ENCODE measurements around the gene RAB31. TPM values are rescaled to one million over a fixed set of nuclear protein-coding genes. Genes with fewer than 3 reads are reported as not detected.
A peak's percentile ranks its signal among the peaks of the same experiment; 100 is the strongest.

Gene RAB31
- total RNA-seq, 1 experiment from 2014 or later: 118 TPM

DNA sequence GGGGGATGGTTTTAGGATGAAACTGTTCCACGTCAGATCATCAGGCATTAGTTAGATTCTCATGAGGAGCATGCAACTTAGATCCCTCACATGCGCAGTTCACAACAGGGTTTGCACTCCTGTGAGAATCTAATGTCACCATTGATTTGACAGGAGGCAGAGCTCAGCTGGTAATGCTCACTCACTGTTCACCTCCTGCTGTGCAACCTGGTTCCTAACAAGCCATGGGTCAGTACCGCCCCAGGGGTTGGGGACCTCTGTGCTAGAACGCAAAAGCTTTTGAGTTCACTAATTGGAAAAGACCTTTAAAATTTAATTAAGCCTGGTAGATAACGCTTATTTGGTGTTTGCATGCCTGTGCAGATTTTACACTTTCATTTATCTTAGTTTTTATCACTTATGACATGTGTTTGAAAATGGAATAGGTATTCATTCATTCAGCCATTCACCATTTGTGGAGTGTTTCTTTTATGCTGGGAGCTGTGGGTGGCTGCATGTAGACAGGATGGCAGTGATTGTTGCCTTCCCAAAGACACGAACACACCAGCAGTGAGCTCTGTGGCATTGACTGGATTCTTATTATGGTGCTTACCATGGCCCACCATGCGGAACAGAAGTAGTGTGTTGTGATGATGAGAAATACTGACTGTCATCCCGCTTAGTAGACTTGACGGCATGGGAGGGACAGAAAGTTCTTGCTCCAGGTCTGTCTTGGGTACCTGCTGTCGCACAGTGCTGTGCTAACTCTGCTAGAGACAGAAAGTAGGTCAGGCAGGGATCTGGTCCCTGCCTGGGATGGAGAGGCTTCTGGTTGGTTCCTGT is 6.4 kb downstream of the RAB31 start:
- in situ Hi-C loops (cut with HindIII; ENCODE audit: low pct_unique_long_range_greater_than_20kb, low sequenced_read_pairs): no loop called here
- no peaks in the 10 kb centered on the region for H3K36me3 ChIP-seq (ENCODE audit: control insufficient read depth, insufficient read depth, low read length)

DNA sequence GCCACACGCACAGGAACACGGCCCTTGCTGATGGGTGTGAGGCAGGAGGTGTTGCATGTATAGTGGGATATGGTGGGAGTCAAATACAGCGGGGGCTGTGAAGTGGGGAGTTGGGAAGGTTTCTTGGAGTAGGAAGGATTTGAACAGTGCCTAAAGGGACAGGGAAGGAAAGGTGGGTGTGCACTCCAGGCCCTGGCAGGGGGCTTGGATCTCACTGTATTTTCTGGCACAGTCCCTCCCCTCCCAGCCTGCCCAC is 6.9 kb downstream of the RAB31 start:
- TF ChIP-seq TCF7L2 (IDR thresholded peaks at IDR 0.05; ENCODE audit: low read depth, low read length): no peak
- TF ChIP-seq, protein P1, sequence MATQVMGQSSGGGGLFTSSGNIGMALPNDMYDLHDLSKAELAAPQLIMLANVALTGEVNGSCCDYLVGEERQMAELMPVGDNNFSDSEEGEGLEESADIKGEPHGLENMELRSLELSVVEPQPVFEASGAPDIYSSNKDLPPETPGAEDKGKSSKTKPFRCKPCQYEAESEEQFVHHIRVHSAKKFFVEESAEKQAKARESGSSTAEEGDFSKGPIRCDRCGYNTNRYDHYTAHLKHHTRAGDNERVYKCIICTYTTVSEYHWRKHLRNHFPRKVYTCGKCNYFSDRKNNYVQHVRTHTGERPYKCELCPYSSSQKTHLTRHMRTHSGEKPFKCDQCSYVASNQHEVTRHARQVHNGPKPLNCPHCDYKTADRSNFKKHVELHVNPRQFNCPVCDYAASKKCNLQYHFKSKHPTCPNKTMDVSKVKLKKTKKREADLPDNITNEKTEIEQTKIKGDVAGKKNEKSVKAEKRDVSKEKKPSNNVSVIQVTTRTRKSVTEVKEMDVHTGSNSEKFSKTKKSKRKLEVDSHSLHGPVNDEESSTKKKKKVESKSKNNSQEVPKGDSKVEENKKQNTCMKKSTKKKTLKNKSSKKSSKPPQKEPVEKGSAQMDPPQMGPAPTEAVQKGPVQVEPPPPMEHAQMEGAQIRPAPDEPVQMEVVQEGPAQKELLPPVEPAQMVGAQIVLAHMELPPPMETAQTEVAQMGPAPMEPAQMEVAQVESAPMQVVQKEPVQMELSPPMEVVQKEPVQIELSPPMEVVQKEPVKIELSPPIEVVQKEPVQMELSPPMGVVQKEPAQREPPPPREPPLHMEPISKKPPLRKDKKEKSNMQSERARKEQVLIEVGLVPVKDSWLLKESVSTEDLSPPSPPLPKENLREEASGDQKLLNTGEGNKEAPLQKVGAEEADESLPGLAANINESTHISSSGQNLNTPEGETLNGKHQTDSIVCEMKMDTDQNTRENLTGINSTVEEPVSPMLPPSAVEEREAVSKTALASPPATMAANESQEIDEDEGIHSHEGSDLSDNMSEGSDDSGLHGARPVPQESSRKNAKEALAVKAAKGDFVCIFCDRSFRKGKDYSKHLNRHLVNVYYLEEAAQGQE (IDR thresholded peaks at IDR 0.05; ENCODE audit: insufficient read depth in 1 of 2, low read depth in 2 of 2, low read length in 1 of 2): no peak
- no peak for TF ChIP-seq SIN3A (IDR thresholded peaks at IDR 0.05; ENCODE audit: borderline replicate concordance, insufficient read depth, low read depth, low read length)
- TF ChIP-seq, protein P2, sequence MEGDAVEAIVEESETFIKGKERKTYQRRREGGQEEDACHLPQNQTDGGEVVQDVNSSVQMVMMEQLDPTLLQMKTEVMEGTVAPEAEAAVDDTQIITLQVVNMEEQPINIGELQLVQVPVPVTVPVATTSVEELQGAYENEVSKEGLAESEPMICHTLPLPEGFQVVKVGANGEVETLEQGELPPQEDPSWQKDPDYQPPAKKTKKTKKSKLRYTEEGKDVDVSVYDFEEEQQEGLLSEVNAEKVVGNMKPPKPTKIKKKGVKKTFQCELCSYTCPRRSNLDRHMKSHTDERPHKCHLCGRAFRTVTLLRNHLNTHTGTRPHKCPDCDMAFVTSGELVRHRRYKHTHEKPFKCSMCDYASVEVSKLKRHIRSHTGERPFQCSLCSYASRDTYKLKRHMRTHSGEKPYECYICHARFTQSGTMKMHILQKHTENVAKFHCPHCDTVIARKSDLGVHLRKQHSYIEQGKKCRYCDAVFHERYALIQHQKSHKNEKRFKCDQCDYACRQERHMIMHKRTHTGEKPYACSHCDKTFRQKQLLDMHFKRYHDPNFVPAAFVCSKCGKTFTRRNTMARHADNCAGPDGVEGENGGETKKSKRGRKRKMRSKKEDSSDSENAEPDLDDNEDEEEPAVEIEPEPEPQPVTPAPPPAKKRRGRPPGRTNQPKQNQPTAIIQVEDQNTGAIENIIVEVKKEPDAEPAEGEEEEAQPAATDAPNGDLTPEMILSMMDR (IDR thresholded peaks at IDR 0.05): no peak
- TF ChIP-seq POLR2AphosphoS5 (IDR thresholded peaks at IDR 0.05; ENCODE audit: low read depth, low read length): no peak
- no TSS peak for BruUV-seq (replicated peaks)
- CTCF ChIA-PET: no interaction called here
- no peak for DNase-seq (ENCODE audit: low read depth, low spot score)
- H3K27me3 ChIP-seq (ENCODE audit: control insufficient read depth, insufficient read depth, low read length): no peaks in the 10 kb centered on the region
- in situ Hi-C loops (cut with HindIII; ENCODE audit: low pct_unique_long_range_greater_than_20kb, low sequenced_read_pairs): no loop called here
- ATAC-seq: no peak
- intact Hi-C loops (cut with micrococcal nuclease; ENCODE audit: unreplicated experiment): loop anchor here (10.0 kb wide), 1 partner anchor 60 kb away; no protein-coding TSS in a partner anchor
- no peak overlapping the region for H3K4me3 ChIP-seq (ENCODE audit: low read depth in 2 of 2, low read length in 2 of 2)
- H3K9me3 ChIP-seq (ENCODE audit: control insufficient read depth, insufficient read depth, low read depth, low read length): no peaks in the 10 kb centered on the region
- POLR2A ChIA-PET: no interaction called here
- H3K27ac ChIP-seq (ENCODE audit: low read length): peak overlapping the region; percentile 31; the same call in 1 of the 2 replicates
- no peaks in the 10 kb centered on the region for H3K36me3 ChIP-seq (ENCODE audit: control insufficient read depth, insufficient read depth, low read length)
- H3K4me1 ChIP-seq (ENCODE audit: control insufficient read depth, insufficient read depth, low read length): peaks cover 83% of the 10 kb centered on the region

More for the DNA sequence above, 6.4 kb downstream of the RAB31 start:
- intact Hi-C loops (cut with micrococcal nuclease; ENCODE audit: unreplicated experiment): loop anchor here (10.0 kb wide), 1 partner anchor 60 kb away; no protein-coding TSS in a partner anchor
- BruUV-seq (replicated peaks): no TSS peak
- ChIA-PET CTCF (no interaction called here), POLR2A (no interaction called here)
- Histone ChIP-seq H3K9me3 (ENCODE audit: control insufficient read depth, insufficient read depth, low read depth, low read length) (no peaks in the 10 kb centered on the region), H3K4me1 (ENCODE audit: control insufficient read depth, insufficient read depth, low read length) (peaks cover 83% of the 10 kb centered on the region), H3K4me3 (ENCODE audit: low read depth in 2 of 2, low read length in 2 of 2) (no peak overlapping the region), H3K27ac (ENCODE audit: low read length) (peak overlapping the region; percentile 44), H3K27me3 (ENCODE audit: control insufficient read depth, insufficient read depth, low read length) (no peaks in the 10 kb centered on the region)
- peak; percentile 37 for ATAC-seq
- no peak for DNase-seq (ENCODE audit: low read depth, low spot score)
- TF ChIP-seq SIN3A (IDR thresholded peaks at IDR 0.05; ENCODE audit: borderline replicate concordance, insufficient read depth, low read depth, low read length): no peak
- no peak for TF ChIP-seq TCF7L2 (IDR thresholded peaks at IDR 0.05; ENCODE audit: low read depth, low read length)
- TF ChIP-seq, protein P2 (IDR thresholded peaks at IDR 0.05): no peak
- no peak for TF ChIP-seq POLR2AphosphoS5 (IDR thresholded peaks at IDR 0.05; ENCODE audit: low read depth, low read length)
- TF ChIP-seq, protein P1 (IDR thresholded peaks at IDR 0.05; ENCODE audit: insufficient read depth in 1 of 2, low read depth in 2 of 2, low read length in 1 of 2): no peak
